K562 (cell line): ENCODE data around the gene EPB41L4B. TPM values are rescaled to one million over a fixed set of nuclear protein-coding genes. Genes with fewer than 3 reads are reported as not detected.

Source experiments
- CEBPB ChIP-seq: fragments of 450-650 bp; IDR thresholded peaks from 2 replicates; pipeline ENCODE4 v1.6.1; 2016; ENCODE audit warnings: missing genetic modification characterization, missing compliant biosample characterization
- GATAD2A ChIP-seq: fragments of 450-650 bp; IDR thresholded peaks from 2 replicates; pipeline ENCODE4 v1.6.1; 2017
- PTBP1 ChIP-seq: fragments of 200-400 bp; formaldehyde crosslinking; IDR thresholded peaks from 2 replicates; pipeline ENCODE4 v1.6.1; 2017; ENCODE audit warnings: low read depth, low read length
- SIN3A ChIP-seq, 2 experiments: fragments of 150-350 bp in 1 of 2; IDR thresholded peaks; 2 replicates each; pipeline ENCODE4 v1.6.1; 2011 to 2016; ENCODE audit warnings: borderline replicate concordance in 2 of 2, low read depth in 2 of 2, low read length in 2 of 2, mild to moderate bottlenecking in 2 of 2, moderate library complexity in 2 of 2; ENCODE audit not compliant: control insufficient read depth in 1 of 2
- SIX5 ChIP-seq, 2 experiments: IDR thresholded peaks; 2 replicates each; pipeline ENCODE4 v1.6.1; 2011; ENCODE audit warnings: low read length in 2 of 2, borderline replicate concordance in 1 of 2, low read depth in 1 of 2, mild to moderate bottlenecking in 1 of 2, moderate library complexity in 1 of 2; ENCODE audit not compliant: insufficient read depth in 1 of 2
- polyA plus RNA-seq, 8 experiments: library from polyadenylated mRNA; depleted of rRNA in 4 of 8; stranded (reverse) in 5 of 8; unstranded in 3 of 8; fragments of >200 nt; fragmentation: Nextera tagmentation in 2 of 8; fragmentation: Illumina TruSeq in 1 of 8; extraction: Ambion mirVana in 2 of 8; extraction: Trizol in 1 of 8; gene quantifications; 2 replicates each; pipeline versions ENCODE4 v1.2.1 to v1.2.3, GENCODE V29; 2011 to 2014; ENCODE audit warnings: inconsistent platforms in 1 of 8, missing spikeins in 1 of 8
- total RNA-seq, 7 experiments: library from RNA; depleted of rRNA in 6 of 7; stranded (reverse); fragments of >200 nt in 6 of 7; fragmentation: Illumina TruSeq in 2 of 7; extraction: Trizol in 2 of 7; gene quantifications; 2 replicates each; pipeline versions ENCODE4 v1.2.1 to v1.2.3, GENCODE V29; 2011 to 2021; ENCODE audit warnings: low replicate concordance in 1 of 7
- TF ChIP-seq, protein P1 (sequence below): IDR thresholded peaks from 2 replicates; pipeline ENCODE4 v1.6.1; 2014; ENCODE audit warnings: antibody characterized with exemption
- TF ChIP-seq, protein P2 (sequence below): fragments of 450-650 bp; IDR thresholded peaks from 2 replicates; pipeline ENCODE4 v1.6.1; 2016; ENCODE audit warnings: mild to moderate bottlenecking
- TF ChIP-seq, protein P3 (sequence below), 2 experiments: fragments of 450-650 bp; IDR thresholded peaks; 2 replicates each; pipeline ENCODE4 v1.6.1; 2016
- TF ChIP-seq, protein P4 (sequence below): fragments of 250-450 bp; sonication (Bioruptor Pico); IDR thresholded peaks from 2 replicates; pipeline ENCODE4 v1.5.1; 2021; ENCODE audit warnings: mild to moderate bottlenecking
- TF ChIP-seq, protein P5 (sequence below): fragments of 450-650 bp; formaldehyde crosslinking; IDR thresholded peaks from 2 replicates; pipeline ENCODE4 v1.4.0; 2020; ENCODE audit warnings: mild to moderate bottlenecking

EPB41L4B gene
- total and polyA plus RNA-seq, 9 of the 15 experiments (the other 6 are each of a cell fraction or from before 2014, with no cell fraction given) = 0.09 to 0.38 (median 0.21) TPM

DNA sequence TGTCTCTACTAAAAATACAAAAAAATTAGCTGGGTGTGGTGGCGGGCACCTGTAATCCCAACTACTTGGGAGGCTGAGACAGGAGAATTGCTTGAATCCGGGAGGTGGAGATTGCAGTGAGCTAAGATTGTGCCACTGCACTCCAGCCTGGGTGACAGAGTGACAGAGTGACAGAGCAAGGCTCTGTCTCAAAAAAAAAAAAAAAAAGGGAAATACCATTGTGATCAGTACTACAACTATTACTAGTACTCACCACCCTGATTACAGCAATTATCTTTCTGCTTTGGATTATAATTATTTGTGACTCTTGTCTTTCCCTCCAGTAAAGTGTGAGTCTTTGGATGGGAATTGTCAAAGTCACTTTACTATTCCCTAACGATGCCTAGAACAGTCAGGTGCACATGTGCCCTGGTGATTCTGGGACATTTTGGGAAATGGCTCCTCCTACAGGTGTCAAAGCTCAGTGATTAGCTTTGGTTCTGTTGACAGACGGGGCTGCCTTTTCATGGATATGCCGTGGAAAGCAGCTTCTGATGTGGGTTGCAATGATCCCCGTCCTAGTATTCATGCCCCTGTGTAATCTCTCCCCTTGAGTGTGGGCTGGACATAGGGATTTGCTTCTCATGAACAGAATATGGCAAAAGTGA lies 122.0 kb downstream of the EPB41L4B start (continued):
- TF ChIP-seq, protein P1, sequence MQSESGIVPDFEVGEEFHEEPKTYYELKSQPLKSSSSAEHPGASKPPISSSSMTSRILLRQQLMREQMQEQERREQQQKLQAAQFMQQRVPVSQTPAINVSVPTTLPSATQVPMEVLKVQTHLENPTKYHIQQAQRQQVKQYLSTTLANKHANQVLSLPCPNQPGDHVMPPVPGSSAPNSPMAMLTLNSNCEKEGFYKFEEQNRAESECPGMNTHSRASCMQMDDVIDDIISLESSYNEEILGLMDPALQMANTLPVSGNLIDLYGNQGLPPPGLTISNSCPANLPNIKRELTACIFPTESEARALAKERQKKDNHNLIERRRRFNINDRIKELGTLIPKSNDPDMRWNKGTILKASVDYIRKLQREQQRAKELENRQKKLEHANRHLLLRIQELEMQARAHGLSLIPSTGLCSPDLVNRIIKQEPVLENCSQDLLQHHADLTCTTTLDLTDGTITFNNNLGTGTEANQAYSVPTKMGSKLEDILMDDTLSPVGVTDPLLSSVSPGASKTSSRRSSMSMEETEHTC = no peak
- TF ChIP-seq, protein P2, sequence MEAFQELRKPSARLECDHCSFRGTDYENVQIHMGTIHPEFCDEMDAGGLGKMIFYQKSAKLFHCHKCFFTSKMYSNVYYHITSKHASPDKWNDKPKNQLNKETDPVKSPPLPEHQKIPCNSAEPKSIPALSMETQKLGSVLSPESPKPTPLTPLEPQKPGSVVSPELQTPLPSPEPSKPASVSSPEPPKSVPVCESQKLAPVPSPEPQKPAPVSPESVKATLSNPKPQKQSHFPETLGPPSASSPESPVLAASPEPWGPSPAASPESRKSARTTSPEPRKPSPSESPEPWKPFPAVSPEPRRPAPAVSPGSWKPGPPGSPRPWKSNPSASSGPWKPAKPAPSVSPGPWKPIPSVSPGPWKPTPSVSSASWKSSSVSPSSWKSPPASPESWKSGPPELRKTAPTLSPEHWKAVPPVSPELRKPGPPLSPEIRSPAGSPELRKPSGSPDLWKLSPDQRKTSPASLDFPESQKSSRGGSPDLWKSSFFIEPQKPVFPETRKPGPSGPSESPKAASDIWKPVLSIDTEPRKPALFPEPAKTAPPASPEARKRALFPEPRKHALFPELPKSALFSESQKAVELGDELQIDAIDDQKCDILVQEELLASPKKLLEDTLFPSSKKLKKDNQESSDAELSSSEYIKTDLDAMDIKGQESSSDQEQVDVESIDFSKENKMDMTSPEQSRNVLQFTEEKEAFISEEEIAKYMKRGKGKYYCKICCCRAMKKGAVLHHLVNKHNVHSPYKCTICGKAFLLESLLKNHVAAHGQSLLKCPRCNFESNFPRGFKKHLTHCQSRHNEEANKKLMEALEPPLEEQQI = no peak
- no peak for TF ChIP-seq PTBP1
- no peak for TF ChIP-seq GATAD2A
- no peak for TF ChIP-seq SIX5 (IDR thresholded peaks at IDR 0.05; ENCODE audit: borderline replicate concordance in 1 of 2, insufficient read depth in 1 of 2, low read depth in 1 of 2, low read length in 2 of 2)
- no peak for TF ChIP-seq SIN3A (IDR thresholded peaks at IDR 0.05; ENCODE audit: borderline replicate concordance in 2 of 2, control insufficient read depth in 1 of 2, low read depth in 2 of 2, low read length in 2 of 2)
- no peak for TF ChIP-seq CEBPB (tag)
- TF ChIP-seq, protein P3, sequence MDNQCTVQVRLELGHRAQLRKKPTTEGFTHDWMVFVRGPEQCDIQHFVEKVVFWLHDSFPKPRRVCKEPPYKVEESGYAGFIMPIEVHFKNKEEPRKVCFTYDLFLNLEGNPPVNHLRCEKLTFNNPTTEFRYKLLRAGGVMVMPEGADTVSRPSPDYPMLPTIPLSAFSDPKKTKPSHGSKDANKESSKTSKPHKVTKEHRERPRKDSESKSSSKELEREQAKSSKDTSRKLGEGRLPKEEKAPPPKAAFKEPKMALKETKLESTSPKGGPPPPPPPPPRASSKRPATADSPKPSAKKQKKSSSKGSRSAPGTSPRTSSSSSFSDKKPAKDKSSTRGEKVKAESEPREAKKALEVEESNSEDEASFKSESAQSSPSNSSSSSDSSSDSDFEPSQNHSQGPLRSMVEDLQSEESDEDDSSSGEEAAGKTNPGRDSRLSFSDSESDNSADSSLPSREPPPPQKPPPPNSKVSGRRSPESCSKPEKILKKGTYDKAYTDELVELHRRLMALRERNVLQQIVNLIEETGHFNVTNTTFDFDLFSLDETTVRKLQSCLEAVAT (IDR thresholded peaks at IDR 0.05) = no peak
- TF ChIP-seq, protein P4, sequence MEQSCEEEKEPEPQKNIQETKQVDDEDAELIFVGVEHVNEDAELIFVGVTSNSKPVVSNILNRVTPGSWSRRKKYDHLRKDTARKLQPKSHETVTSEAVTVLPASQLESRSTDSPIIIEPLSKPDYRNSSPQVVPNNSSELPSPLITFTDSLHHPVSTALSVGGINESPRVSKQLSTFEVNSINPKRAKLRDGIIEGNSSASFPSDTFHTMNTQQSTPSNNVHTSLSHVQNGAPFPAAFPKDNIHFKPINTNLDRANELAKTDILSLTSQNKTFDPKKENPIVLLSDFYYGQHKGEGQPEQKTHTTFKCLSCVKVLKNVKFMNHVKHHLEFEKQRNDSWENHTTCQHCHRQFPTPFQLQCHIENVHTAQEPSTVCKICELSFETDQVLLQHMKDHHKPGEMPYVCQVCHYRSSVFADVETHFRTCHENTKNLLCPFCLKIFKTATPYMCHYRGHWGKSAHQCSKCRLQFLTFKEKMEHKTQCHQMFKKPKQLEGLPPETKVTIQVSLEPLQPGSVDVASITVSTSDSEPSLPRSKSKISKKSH (CRISPR knock-in tag) = no peak
- TF ChIP-seq, protein P5, sequence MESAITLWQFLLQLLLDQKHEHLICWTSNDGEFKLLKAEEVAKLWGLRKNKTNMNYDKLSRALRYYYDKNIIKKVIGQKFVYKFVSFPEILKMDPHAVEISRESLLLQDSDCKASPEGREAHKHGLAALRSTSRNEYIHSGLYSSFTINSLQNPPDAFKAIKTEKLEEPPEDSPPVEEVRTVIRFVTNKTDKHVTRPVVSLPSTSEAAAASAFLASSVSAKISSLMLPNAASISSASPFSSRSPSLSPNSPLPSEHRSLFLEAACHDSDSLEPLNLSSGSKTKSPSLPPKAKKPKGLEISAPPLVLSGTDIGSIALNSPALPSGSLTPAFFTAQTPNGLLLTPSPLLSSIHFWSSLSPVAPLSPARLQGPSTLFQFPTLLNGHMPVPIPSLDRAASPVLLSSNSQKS (CRISPR knock-in tag) = no peak
